Lung (tissue), 12 donors: Measurements from ENCODE around the gene RAE1. TPM values are rescaled to one million over a fixed set of nuclear protein-coding genes. Genes with fewer than 3 reads are reported as not detected.

Source experiments
- ATAC-seq: fragments of 200-7000 bp; cut with Tn5 transposase; one replicate; pipeline ENCODE4 v1.9.1; 2020; ENCODE audit warnings: moderate number of reproducible peaks; ENCODE audit not compliant: insufficient read depth, low FRiP score
- DNase-seq, 3 donors: peaks; one replicate each; pipeline ENCODE4 v3.0.0-alpha.2; 2013 to 2017
- H3K27ac ChIP-seq, 2 donors: one replicate each; pipeline ENCODE4 v1.5.1; 2013; ENCODE audit warnings: mild to moderate bottlenecking in 2 of 2, moderate library complexity in 2 of 2, control low read depth in 1 of 2, inconsistent platforms in 1 of 2, low read depth in 1 of 2, low read length in 1 of 2
- H3K27me3 ChIP-seq, 3 donors: one replicate each; pipeline ENCODE4 v1.5.1; 2013; ENCODE audit warnings: low read length in 2 of 3; ENCODE audit not compliant: control insufficient read depth in 3 of 3, insufficient read depth in 3 of 3
- H3K36me3 ChIP-seq, 4 donors: one replicate each; pipeline ENCODE4 v1.5.1; 2013; ENCODE audit warnings: low read length in 4 of 4, mild to moderate bottlenecking in 1 of 4, moderate library complexity in 1 of 4; ENCODE audit not compliant: control insufficient read depth in 4 of 4, insufficient read depth in 4 of 4
- H3K4me1 ChIP-seq, 5 donors: one replicate each; pipeline ENCODE4 v1.5.1; 2013; ENCODE audit warnings: low read length in 5 of 5, mild to moderate bottlenecking in 2 of 5, moderate library complexity in 1 of 5; ENCODE audit not compliant: control insufficient read depth in 5 of 5, insufficient read depth in 5 of 5
- H3K4me3 ChIP-seq: one replicate; pipeline ENCODE4 v1.5.1; 2013; ENCODE audit warnings: mild to moderate bottlenecking, control low read depth, moderate library complexity
- H3K9ac ChIP-seq, 2 donors: one replicate each; pipeline ENCODE4 v1.5.1; 2013; ENCODE audit warnings: low read length in 2 of 2, control low read depth in 1 of 2; ENCODE audit not compliant: insufficient read depth in 1 of 2
- H3K9me3 ChIP-seq, 4 donors: one replicate each; pipeline ENCODE4 v1.5.1; 2013; ENCODE audit warnings: low read length in 3 of 4, mild to moderate bottlenecking in 1 of 4, moderate library complexity in 1 of 4; ENCODE audit not compliant: control insufficient read depth in 4 of 4, insufficient read depth in 3 of 4
- CTCF ChIP-seq: IDR thresholded peaks from 2 replicates; pipeline ENCODE4 v1.5.1; 2012; ENCODE audit warnings: mild to moderate bottlenecking; ENCODE audit errors: control extremely low read depth, extremely low read depth
- WGBS, 2 donors: extraction: QIAGEN DNeasy Blood & Tissue Kit; methylation state at CpG; one replicate each; pipeline ENCODE4 v1.1.7; 2013; 5-methylcytosine and 5-hydroxymethylcytosine counted together
- polyA plus RNA-seq, 2 donors: library from polyadenylated mRNA; stranded (reverse); fragments of 200-250 nt; gene quantifications; one replicate each; pipeline ENCODE4 v1.2.1, GENCODE V29; 2013
- total RNA-seq, 2 donors: library from RNA; depleted of rRNA in 1 of 2; stranded (reverse); fragments of >200 nt in 1 of 2; gene quantifications; one replicate each; pipeline ENCODE4 v1.2.1, GENCODE V29; 2014 to 2021
- donor health status: control.
- donor health status: control.
- donor health status: Bipolar disorder and iron deficiency.
- donor health status: healthy.
- donor health status: DM: yes; HTN: yes; CAD: no.

RAE1 gene
- total and polyA plus RNA-seq, 4 donors: 9.7 to 31.0 (median 20.7) TPM

GRCh38 chr20:57377350-57377749 lies 26.3 kb downstream of the RAE1 start:
- no peaks in the 10 kb centered on the region for H3K9me3 ChIP-seq
- H3K27ac ChIP-seq: no peak overlapping the region
- no peak for DNase-seq
- ATAC-seq: no peak
- no peak overlapping the region for H3K9ac ChIP-seq
- no peak for TF ChIP-seq CTCF
- H3K27me3 ChIP-seq: no peaks in the 10 kb centered on the region
- H3K4me1 ChIP-seq: no peaks in the 10 kb centered on the region
- H3K36me3 ChIP-seq: peaks cover 21 to 50% (median 27%) of the 10 kb centered on the region in 4 donors
- no peak overlapping the region for H3K4me3 ChIP-seq
- 89 to 92% methylated on average over 13 of the region's 13 CpGs for WGBS, 2 donors

GRCh38 chr20:57378107-57378506 lies 27.1 kb downstream of the RAE1 start:
- Histone ChIP-seq H3K4me3 (no peak overlapping the region), H3K9ac (no peak overlapping the region), H3K27ac (no peak overlapping the region), H3K36me3 (peaks cover 20 to 44% (median 22%) of the 10 kb centered on the region in 4 donors), H3K27me3 (no peaks in the 10 kb centered on the region), H3K9me3 (no peaks in the 10 kb centered on the region), H3K4me1 (no peaks in the 10 kb centered on the region)
- DNase-seq (no peak), ATAC-seq (no peak)
- WGBS, 2 donors: 90 to 94% methylated on average over 16 of the region's 16 CpGs
- no peak for TF ChIP-seq CTCF

GRCh38 chr20:57378646-57379262 lies 27.7 kb downstream of the RAE1 start:
- 89 to 98% methylated on average over 4 of the region's 4 CpGs for WGBS, 2 donors
- Histone ChIP-seq H3K27me3 (no peaks in the 10 kb centered on the region), H3K36me3 (peaks cover 15 to 40% (median 19%) of the 10 kb centered on the region in 4 donors), H3K4me3 (no peak overlapping the region), H3K9ac (no peak overlapping the region), H3K27ac (no peak overlapping the region), H3K4me1 (no peaks in the 10 kb centered on the region), H3K9me3 (no peaks in the 10 kb centered on the region)
- ATAC-seq: no peak
- TF ChIP-seq CTCF: no peak
- DNase-seq: no peak

GRCh38 chr20:57379263-57379647 lies 28.2 kb downstream of the RAE1 start:
- TF ChIP-seq CTCF: no peak
- peaks cover 13 to 36% (median 19%) of the 10 kb centered on the region in 4 donors for H3K36me3 ChIP-seq
- no peaks in the 10 kb centered on the region for H3K27me3 ChIP-seq
- no peak overlapping the region for H3K9ac ChIP-seq
- DNase-seq: no peak
- no peak overlapping the region for H3K4me3 ChIP-seq
- H3K4me1 ChIP-seq: peaks cover 0 to 2% (median 0%) of the 10 kb centered on the region in 5 donors
- H3K9me3 ChIP-seq: no peaks in the 10 kb centered on the region
- ATAC-seq: no peak
- WGBS, 2 donors: 85 to 91% methylated on average over 5 of the region's 5 CpGs
- no peak overlapping the region for H3K27ac ChIP-seq
